ENCODE results near the gene ICA1.
A peak's percentile ranks its signal among the peaks of the same experiment; 100 is the strongest.

ICA1 gene

GRCh38 chr7:8179486-8179885 lies 82.5 kb downstream of the ICA1 start:
- no peak overlapping the region for H2AFZ ChIP-seq (ENCODE audit: low read length)
- H3K9me3 ChIP-seq (ENCODE audit: insufficient read depth, low read depth, low read length), result no peaks in the 10 kb centered on the region
- H3K4me2 ChIP-seq (ENCODE audit: low read depth, low read length, poor library complexity, severe bottlenecking), result no peak overlapping the region
- TF ChIP-seq CTCF (conservative IDR thresholded peaks at IDR 0.05; ENCODE audit: low read length) (no peak), EZH2phosphoT487 (IDR thresholded peaks at IDR 0.05; ENCODE audit: borderline replicate concordance) (no peak)
- no peaks in the 10 kb centered on the region for H3K9me2 ChIP-seq (replicated peaks; ENCODE audit: low read depth, low read length)
- no peaks in the 10 kb centered on the region for H3K36me3 ChIP-seq (ENCODE audit: insufficient read depth, low read length)
- H3K27me3 ChIP-seq (ENCODE audit: insufficient read depth, low read length, poor library complexity, severe bottlenecking), result no peaks in the 10 kb centered on the region
- H3K4me3 ChIP-seq (ENCODE audit: low read length, poor library complexity, severe bottlenecking), result no peak overlapping the region
- no peak overlapping the region for H3K9ac ChIP-seq (ENCODE audit: low read depth, low read length, poor library complexity, severe bottlenecking)
- peaks cover 19% of the 10 kb centered on the region for H3F3A ChIP-seq (ENCODE audit: low read depth)
- H4K20me1 ChIP-seq (ENCODE audit: insufficient read depth, low read length, poor library complexity, severe bottlenecking), result no peaks in the 10 kb centered on the region
- H3K79me2 ChIP-seq (ENCODE audit: insufficient read depth, low read length), result no peaks in the 10 kb centered on the region
- H3K4me1 ChIP-seq (ENCODE audit: insufficient read depth, low read length, poor library complexity, severe bottlenecking), result peaks cover 52% of the 10 kb centered on the region

GRCh38 chr7:8178353-8178752 lies 83.6 kb downstream of the ICA1 start:
- H3K79me2 ChIP-seq (ENCODE audit: insufficient read depth, low read length), result no peaks in the 10 kb centered on the region
- H3K4me3 ChIP-seq (ENCODE audit: low read length, poor library complexity, severe bottlenecking), result no peak overlapping the region
- peak overlapping the region; percentile 72 for H3K4me2 ChIP-seq (ENCODE audit: low read depth, low read length, poor library complexity, severe bottlenecking)
- H3F3A ChIP-seq (ENCODE audit: low read depth), result peaks cover 19% of the 10 kb centered on the region
- peak overlapping the region; percentile 70 for H3K9ac ChIP-seq (ENCODE audit: low read depth, low read length, poor library complexity, severe bottlenecking)
- no peaks in the 10 kb centered on the region for H4K20me1 ChIP-seq (ENCODE audit: insufficient read depth, low read length, poor library complexity, severe bottlenecking)
- no peaks in the 10 kb centered on the region for H3K9me2 ChIP-seq (replicated peaks; ENCODE audit: low read depth, low read length)
- no peaks in the 10 kb centered on the region for H3K36me3 ChIP-seq (ENCODE audit: insufficient read depth, low read length)
- peaks cover 55% of the 10 kb centered on the region for H3K4me1 ChIP-seq (ENCODE audit: insufficient read depth, low read length, poor library complexity, severe bottlenecking)
- no peaks in the 10 kb centered on the region for H3K9me3 ChIP-seq (ENCODE audit: insufficient read depth, low read depth, low read length)
- no peaks in the 10 kb centered on the region for H3K27me3 ChIP-seq (ENCODE audit: insufficient read depth, low read length, poor library complexity, severe bottlenecking)
- peak overlapping the region; percentile 24; the same call in 1 of the 2 replicates for H2AFZ ChIP-seq (ENCODE audit: low read length)
- TF ChIP-seq CTCF (conservative IDR thresholded peaks at IDR 0.05; ENCODE audit: low read length) (no peak), EZH2phosphoT487 (IDR thresholded peaks at IDR 0.05; ENCODE audit: borderline replicate concordance) (no peak)

- Histone ChIP-seq H3K36me3 (ENCODE audit: insufficient read depth, low read length) (no peaks in the 10 kb centered on the region), H3K4me1 (ENCODE audit: insufficient read depth, low read length, poor library complexity, severe bottlenecking) (peaks cover 55% of the 10 kb centered on the region), H3K9ac (ENCODE audit: low read depth, low read length, poor library complexity, severe bottlenecking) (peak overlapping the region; percentile 70), H3K4me3 (ENCODE audit: low read length, poor library complexity, severe bottlenecking) (peak overlapping the region; percentile 54), H3K79me2 (ENCODE audit: insufficient read depth, low read length) (no peaks in the 10 kb centered on the region), H3K4me2 (ENCODE audit: low read depth, low read length, poor library complexity, severe bottlenecking) (peak overlapping the region; percentile 72), H2AFZ (ENCODE audit: low read length) (peak overlapping the region; percentile 7; the same call in 1 of the 2 replicates), H4K20me1 (ENCODE audit: insufficient read depth, low read length, poor library complexity, severe bottlenecking) (no peaks in the 10 kb centered on the region), H3K9me3 (ENCODE audit: insufficient read depth, low read depth, low read length) (no peaks in the 10 kb centered on the region), H3K27me3 (ENCODE audit: insufficient read depth, low read length, poor library complexity, severe bottlenecking) (no peaks in the 10 kb centered on the region), H3F3A (ENCODE audit: low read depth) (peaks cover 19% of the 10 kb centered on the region), H3K9me2 (replicated peaks; ENCODE audit: low read depth, low read length) (no peaks in the 10 kb centered on the region)
- TF ChIP-seq CTCF (conservative IDR thresholded peaks at IDR 0.05; ENCODE audit: low read length) (no peak), EZH2phosphoT487 (IDR thresholded peaks at IDR 0.05; ENCODE audit: borderline replicate concordance) (no peak)
Measured at GRCh38 chr7:8177109-8177933, 84.6 kb downstream of the ICA1 start.
